Activated naive CD8-positive, alpha-beta T cell treated with anti-CD3 and anti-CD28 coated beads, Interleukin-2, amount 50 U/mL, for 24 hours (primary cell): ENCODE data around the gene STAC2.
"Not testable (repeated sequence)": the region's sequence is repeated elsewhere in the genome, so short reads cannot be mapped to it uniquely, and the experiment has no call there.

Source experiments
- ATAC-seq: fragments of 150-1000 bp; cut with Tn5 transposase; one replicate; pipeline ENCODE4 v1.10.0; 2021
- DNase-seq: peaks from one replicate; pipeline ENCODE4 v3.0.0; 2021
- H3K27ac Mint-ChIP-seq: one replicate; pipeline ENCODE4 v1.8.0; 2021; ENCODE audit warnings: mild to moderate bottlenecking, mixed read lengths
- H3K27me3 Mint-ChIP-seq: one replicate; pipeline ENCODE4 v1.8.0; 2021; ENCODE audit warnings: mixed read lengths
- H3K36me3 Mint-ChIP-seq: one replicate; pipeline ENCODE4 v1.8.0; 2021; ENCODE audit warnings: low read depth, mixed read lengths
- H3K4me1 Mint-ChIP-seq: one replicate; pipeline ENCODE4 v1.8.0; 2021; ENCODE audit warnings: mixed read lengths
- H3K4me3 Mint-ChIP-seq: one replicate; pipeline ENCODE4 v1.8.0; 2021; ENCODE audit warnings: mild to moderate bottlenecking, moderate library complexity, mixed read lengths
- H3K9me3 Mint-ChIP-seq: one replicate; pipeline ENCODE4 v1.8.0; 2021; ENCODE audit warnings: mixed read lengths

Gene STAC2

GRCh38 chr17:39225308-39225958, at the start of gene STAC2:
Gene STAC2 (minus strand): TSS chr17:39225945. CDS start chr17:39225502, 443 bp downstream.
- ATAC-seq: peak; percentile 16
- peaks cover 10% of the 10 kb centered on the region for H3K4me1 Mint-ChIP-seq
- no peak for DNase-seq
- peak within 1 kb of the TSS; percentile 75 for H3K4me3 Mint-ChIP-seq
- H3K27me3 Mint-ChIP-seq: peaks cover 40% of the 10 kb centered on the region
- no peak within 1 kb of the TSS for H3K27ac Mint-ChIP-seq
- no peaks in the 10 kb centered on the region for H3K36me3 Mint-ChIP-seq
- no peaks in the 10 kb centered on the region for H3K9me3 Mint-ChIP-seq

GRCh38 chr17:39271546-39271945, 45.8 kb upstream of the STAC2 start:
- Mint-ChIP-seq H3K27me3 (no peaks in the 10 kb centered on the region), H3K4me1 (no peaks in the 10 kb centered on the region), H3K36me3 (peaks cover 11% of the 10 kb centered on the region), H3K27ac (no peak overlapping the region), H3K4me3 (no peak overlapping the region), H3K9me3 (no peaks in the 10 kb centered on the region)
- DNase-seq: no peak
- no peak for ATAC-seq

GRCh38 chr17:39270923-39271322, 45.2 kb upstream of the STAC2 start:
- Mint-ChIP-seq H3K36me3 (peaks cover 11% of the 10 kb centered on the region), H3K4me3 (no peak overlapping the region), H3K9me3 (no peaks in the 10 kb centered on the region), H3K4me1 (no peaks in the 10 kb centered on the region), H3K27ac (no peak overlapping the region), H3K27me3 (no peaks in the 10 kb centered on the region)
- no peak for ATAC-seq
- no peak for DNase-seq

DNA sequence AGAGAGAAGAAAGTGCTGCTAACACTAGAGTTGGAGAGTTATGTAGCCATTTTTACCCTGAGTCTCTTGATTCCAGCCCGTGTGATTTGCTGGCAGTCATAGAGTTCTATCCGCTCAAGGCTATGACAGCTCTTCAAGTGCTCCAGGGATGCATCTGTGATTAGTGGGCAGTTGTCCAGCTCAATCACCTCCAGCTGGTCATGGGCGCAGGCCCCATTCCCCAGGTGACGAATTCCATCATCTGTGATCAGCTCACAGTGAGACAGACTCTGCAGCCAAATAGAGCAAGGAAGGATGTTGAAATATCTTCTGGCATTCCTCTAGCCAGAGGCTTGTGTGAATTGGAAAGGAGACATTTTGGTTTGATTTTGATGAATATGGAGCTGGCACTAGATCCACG, 38.4 kb upstream of the STAC2 start:
- H3K4me3 Mint-ChIP-seq: no peak overlapping the region
- H3K36me3 Mint-ChIP-seq: peaks cover 14% of the 10 kb centered on the region
- ATAC-seq (no peak), DNase-seq (no peak)
- H3K4me1 Mint-ChIP-seq: no peaks in the 10 kb centered on the region
- H3K9me3 Mint-ChIP-seq: no peaks in the 10 kb centered on the region
- no peak overlapping the region for H3K27ac Mint-ChIP-seq
- H3K27me3 Mint-ChIP-seq: no peaks in the 10 kb centered on the region

- DNase-seq: peak; percentile 55
- H3K27ac Mint-ChIP-seq: no peak overlapping the region
- no peaks in the 10 kb centered on the region for H3K4me1 Mint-ChIP-seq
- peaks cover 19% of the 10 kb centered on the region for H3K36me3 Mint-ChIP-seq
- no peak overlapping the region for H3K4me3 Mint-ChIP-seq
- H3K27me3 Mint-ChIP-seq: no peaks in the 10 kb centered on the region
- ATAC-seq: no peak
- no peaks in the 10 kb centered on the region for H3K9me3 Mint-ChIP-seq
Observed at GRCh38 chr17:39261286-39261685, 35.5 kb upstream of the STAC2 start.

DNA sequence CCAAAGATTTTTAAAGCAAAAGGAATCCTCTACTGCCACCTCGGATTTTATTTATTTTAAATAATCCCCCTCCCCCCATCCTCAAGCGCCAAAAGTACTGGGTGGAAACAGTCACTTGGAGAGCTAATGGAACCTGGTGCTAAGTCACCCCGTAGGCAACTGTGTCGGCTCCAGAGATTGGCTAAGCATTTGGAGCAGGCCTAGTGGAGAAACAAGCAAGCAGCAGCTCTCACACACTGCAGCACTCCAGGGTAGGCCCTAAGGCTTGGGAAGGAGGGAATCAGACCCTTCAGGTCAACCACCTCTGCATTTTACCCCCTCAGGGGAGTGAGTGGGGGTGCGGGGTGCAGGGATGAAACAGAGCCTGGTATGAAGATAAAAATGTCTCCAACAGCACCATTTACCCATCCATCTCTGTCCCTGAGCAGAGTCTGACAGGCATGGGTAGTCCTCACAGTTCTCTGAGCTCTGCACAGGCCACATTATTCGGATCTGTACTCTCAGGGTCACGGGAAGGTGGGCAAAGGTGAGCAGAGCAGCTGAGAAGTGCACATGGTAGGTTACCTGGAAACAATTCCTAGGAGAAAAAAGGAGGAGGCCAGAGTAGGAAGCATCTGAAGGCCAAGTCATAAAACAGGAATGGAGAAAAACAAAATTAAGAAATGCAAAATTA, 27.2 kb upstream of the STAC2 start:
- Mint-ChIP-seq H3K27me3 (no peaks in the 10 kb centered on the region), H3K36me3 (peaks cover 3% of the 10 kb centered on the region), H3K9me3 (no peaks in the 10 kb centered on the region), H3K4me1 (no peaks in the 10 kb centered on the region), H3K27ac (no peak overlapping the region), H3K4me3 (no peak overlapping the region)
- DNase-seq (no peak), ATAC-seq (no peak)

- Mint-ChIP-seq H3K9me3 (no peaks in the 10 kb centered on the region), H3K36me3 (no peaks in the 10 kb centered on the region)
Observed at GRCh38 chr17:39251997-39252396, 26.3 kb upstream of the STAC2 start.

GRCh38 chr17:39250076-39250475, 24.3 kb upstream of the STAC2 start:
- H3K27me3 Mint-ChIP-seq, H3K36me3 Mint-ChIP-seq, H3K4me1 Mint-ChIP-seq, H3K27ac Mint-ChIP-seq, H3K9me3 Mint-ChIP-seq, H3K4me3 Mint-ChIP-seq, ATAC-seq, DNase-seq: not testable (repeated sequence)

More at GRCh38 chr17:39251997-39252396, 26.3 kb upstream of the STAC2 start:
- no peak for ATAC-seq
- Mint-ChIP-seq H3K27me3 (no peaks in the 10 kb centered on the region), H3K4me1 (no peaks in the 10 kb centered on the region), H3K27ac (no peak overlapping the region), H3K4me3 (no peak overlapping the region)
- no peak for DNase-seq

- no peak overlapping the region for H3K4me3 Mint-ChIP-seq
- peaks cover 2% of the 10 kb centered on the region for H3K27me3 Mint-ChIP-seq
- no peaks in the 10 kb centered on the region for H3K9me3 Mint-ChIP-seq
- no peak overlapping the region for H3K27ac Mint-ChIP-seq
- H3K36me3 Mint-ChIP-seq: no peaks in the 10 kb centered on the region
- no peak for ATAC-seq
- H3K4me1 Mint-ChIP-seq: peaks cover 11% of the 10 kb centered on the region
- no peak for DNase-seq
Observed at GRCh38 chr17:39246274-39246673, 20.5 kb upstream of the STAC2 start.

DNA sequence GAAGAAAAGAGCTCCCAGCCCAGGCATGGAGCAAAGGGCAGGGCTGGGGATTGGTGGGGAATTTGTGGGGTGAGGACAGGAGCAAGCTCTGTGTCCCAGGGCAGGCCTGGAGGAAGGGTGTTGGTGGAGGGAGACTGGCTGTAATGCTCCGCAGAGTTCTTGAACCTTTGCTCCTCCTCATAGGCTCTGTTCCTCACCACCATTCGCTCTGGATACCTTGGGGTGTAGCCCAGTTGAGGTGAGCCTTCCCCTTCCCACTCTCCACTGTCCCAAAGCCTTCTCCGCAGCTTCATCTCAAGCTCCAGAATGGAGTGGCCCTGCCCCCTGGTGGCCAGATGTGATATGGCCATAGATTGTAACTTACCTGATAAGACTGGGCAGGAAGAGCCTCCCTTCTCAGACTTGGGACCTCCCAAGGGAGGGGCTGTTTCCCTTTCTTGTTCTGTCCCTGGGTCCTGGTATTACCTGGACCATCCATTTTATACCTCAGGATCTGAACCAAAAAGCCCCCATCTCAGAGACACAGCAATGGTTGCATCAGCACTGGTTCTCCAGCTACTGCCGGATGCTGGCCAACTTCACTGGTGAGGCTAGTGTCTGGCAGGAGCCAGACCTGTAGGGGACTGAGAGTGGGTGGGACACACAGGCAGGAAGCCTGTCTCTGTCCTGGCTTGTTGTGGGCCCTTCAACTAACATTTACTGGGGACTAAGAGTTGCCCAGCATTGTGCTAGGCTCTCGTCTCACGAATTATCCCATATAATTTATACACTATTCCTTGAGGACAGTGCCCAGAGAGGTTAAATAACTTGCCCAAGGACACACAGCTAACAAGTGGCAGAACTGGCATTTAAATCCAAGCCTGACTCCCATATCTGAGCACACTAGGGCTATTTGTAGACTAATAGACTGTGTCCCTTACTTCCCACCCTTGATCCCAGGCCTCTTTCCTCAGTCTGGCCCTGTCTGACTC, 19.1 kb upstream of the STAC2 start:
- DNase-seq (peak; percentile 91), ATAC-seq (peak; percentile 89)
- Mint-ChIP-seq H3K27me3 (peaks cover 2% of the 10 kb centered on the region), H3K4me1 (peaks cover 13% of the 10 kb centered on the region), H3K36me3 (no peaks in the 10 kb centered on the region), H3K4me3 (no peak overlapping the region), H3K27ac (no peak overlapping the region), H3K9me3 (no peaks in the 10 kb centered on the region)

DNA sequence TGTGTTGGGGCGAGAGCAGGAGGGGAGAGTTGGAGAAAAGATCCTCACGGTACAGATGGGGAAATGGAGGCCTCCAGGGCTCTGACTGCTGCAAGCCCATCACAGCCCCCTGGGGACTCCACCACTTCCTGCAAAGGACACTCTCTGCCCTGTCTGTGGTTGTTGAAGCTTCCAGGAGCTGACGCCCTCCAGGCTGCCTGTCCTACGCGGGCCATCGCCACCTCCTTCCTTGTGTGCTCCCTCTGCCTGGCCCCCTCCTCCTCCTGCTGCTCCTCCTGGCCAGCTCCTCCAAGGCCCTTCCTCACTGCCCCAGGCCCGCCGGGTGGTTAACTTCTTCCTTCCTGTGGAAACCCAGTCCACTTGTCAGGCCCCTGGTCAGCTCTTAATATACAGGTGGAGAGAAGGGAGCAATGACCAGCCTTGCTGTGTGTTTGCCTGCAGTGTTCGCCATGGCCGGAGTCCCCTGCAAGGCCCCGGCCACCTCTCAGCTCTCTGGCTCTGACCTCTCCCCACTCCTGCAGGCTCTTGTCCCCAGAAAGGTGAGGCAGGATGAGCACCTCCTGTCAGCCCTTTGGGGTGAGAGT, 18.4 kb upstream of the STAC2 start:
- Mint-ChIP-seq H3K36me3 (no peaks in the 10 kb centered on the region), H3K4me1 (peaks cover 20% of the 10 kb centered on the region), H3K27ac (no peak overlapping the region), H3K9me3 (no peaks in the 10 kb centered on the region), H3K4me3 (no peak overlapping the region), H3K27me3 (peaks cover 2% of the 10 kb centered on the region)
- ATAC-seq (peak; percentile 25), DNase-seq (no peak)

GRCh38 chr17:39243155-39243554, 17.4 kb upstream of the STAC2 start:
- H3K9me3 Mint-ChIP-seq: no peaks in the 10 kb centered on the region
- H3K4me1 Mint-ChIP-seq: peaks cover 28% of the 10 kb centered on the region
- ATAC-seq (no peak), DNase-seq (no peak)
- no peak overlapping the region for H3K27ac Mint-ChIP-seq
- H3K27me3 Mint-ChIP-seq: peaks cover 2% of the 10 kb centered on the region
- no peaks in the 10 kb centered on the region for H3K36me3 Mint-ChIP-seq
- H3K4me3 Mint-ChIP-seq: no peak overlapping the region

DNA sequence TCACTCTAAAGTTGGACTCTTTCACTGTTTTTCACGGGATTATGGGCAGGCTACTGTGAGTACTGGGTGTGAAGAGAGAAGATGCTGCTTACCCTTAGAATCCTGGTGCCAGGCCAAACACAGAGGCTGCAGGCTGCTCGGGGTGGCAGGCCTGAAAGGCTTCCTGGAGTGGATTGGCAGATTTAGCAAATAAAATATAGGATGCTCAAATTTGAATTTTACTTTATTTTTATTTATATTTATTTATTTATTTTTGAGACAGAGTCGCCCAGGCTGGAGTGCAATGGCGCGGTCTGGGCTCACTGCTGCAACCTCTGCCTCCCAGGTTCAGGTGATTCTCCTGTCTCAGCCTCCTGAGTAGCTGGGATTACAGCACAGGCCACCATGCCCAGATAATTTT, 14.9 kb upstream of the STAC2 start:
- Mint-ChIP-seq H3K9me3 (no peaks in the 10 kb centered on the region), H3K27me3 (peaks cover 2% of the 10 kb centered on the region), H3K27ac (no peak overlapping the region), H3K4me3 (no peak overlapping the region), H3K36me3 (no peaks in the 10 kb centered on the region), H3K4me1 (peaks cover 33% of the 10 kb centered on the region)
- DNase-seq (no peak), ATAC-seq (no peak)

- no peaks in the 10 kb centered on the region for H3K9me3 Mint-ChIP-seq
- H3K4me1 Mint-ChIP-seq: peaks cover 35% of the 10 kb centered on the region
- H3K36me3 Mint-ChIP-seq: no peaks in the 10 kb centered on the region
- no peak overlapping the region for H3K27ac Mint-ChIP-seq
- peaks cover 2% of the 10 kb centered on the region for H3K27me3 Mint-ChIP-seq
- H3K4me3 Mint-ChIP-seq: no peak overlapping the region
- DNase-seq (peak; percentile 74), ATAC-seq (peak; percentile 35)
Observed at GRCh38 chr17:39239640-39240314, 14.0 kb upstream of the STAC2 start.
